GM18951 (cell line): ENCODE measurements around the gene SLC39A9.

Experiments used
- POLR2A ChIP-seq: IDR thresholded peaks from 4 replicates; pipeline ENCODE4 v1.6.1; 2011; ENCODE audit warnings: mild to moderate bottlenecking; ENCODE audit not compliant: insufficient read length, insufficient read depth; ENCODE audit errors: extremely low read depth
- in situ Hi-C: fragments of 300-500 bp; cut with MboI; formaldehyde crosslinking; loops from one replicate; pipeline ENCODE4 v1.12.0; 2022; ENCODE audit warnings: low sequenced_read_pairs, mixed read lengths, inconsistent platforms; ENCODE audit not compliant: unreplicated experiment

Gene SLC39A9

DNA sequence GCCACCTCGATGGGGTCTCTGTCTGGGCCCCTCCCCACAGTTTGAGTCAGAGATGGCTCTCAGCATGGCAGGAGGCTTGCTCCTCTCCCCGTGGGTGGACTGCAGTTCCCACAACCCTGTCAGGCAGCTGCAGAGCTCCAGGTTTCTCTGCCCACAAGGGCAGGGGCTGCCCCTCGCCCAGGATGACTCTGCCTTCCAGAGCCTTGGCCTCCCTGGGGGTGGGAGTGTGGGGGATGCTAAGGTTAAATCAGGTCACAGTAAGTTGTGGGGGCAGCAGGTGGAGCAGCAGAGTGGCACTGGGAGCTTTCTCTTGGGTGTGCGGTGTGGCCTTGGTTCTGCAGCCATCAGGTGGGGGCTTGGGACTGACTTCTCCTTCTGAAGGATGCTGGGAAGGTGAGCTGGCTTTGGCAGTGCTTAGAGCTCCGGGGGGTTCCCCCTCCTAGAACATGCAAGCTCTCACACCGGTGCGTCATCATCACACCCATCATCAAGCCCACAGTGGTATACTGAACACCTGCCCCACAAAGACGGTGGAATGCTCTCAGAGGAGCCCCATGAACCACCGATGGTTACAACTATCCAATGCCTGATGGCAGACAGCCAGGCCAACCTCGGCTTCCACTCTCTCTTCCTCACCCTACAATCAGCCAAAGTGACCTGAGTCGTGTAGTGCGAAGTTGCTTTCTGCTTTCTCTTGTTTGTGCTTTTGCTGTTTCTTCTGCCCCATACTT, 40.1 kb upstream of the SLC39A9 start:
- in situ Hi-C loops: no loop called here
- TF ChIP-seq POLR2A: no peak

DNA sequence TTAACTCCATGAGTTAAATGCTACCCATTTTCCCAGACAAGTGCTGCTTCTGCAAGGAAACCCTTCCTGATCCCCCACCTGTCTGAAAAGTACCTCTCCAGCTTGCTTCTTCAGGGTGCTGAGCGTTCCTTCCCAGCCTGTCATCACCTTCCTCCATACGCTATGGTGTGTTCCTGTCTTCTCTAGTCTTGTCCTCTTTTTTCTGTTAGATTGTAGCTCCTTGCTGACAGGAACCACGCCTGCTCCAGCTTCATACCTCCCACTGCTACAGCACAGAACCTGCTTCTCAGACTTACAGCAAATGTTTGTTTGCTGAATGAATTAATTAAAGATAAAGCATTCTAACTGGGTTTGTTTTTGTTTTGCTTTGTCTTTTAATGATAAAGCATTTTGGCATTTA, 39.5 kb upstream of the SLC39A9 start:
- in situ Hi-C loops: no loop called here
- TF ChIP-seq POLR2A: no peak

DNA sequence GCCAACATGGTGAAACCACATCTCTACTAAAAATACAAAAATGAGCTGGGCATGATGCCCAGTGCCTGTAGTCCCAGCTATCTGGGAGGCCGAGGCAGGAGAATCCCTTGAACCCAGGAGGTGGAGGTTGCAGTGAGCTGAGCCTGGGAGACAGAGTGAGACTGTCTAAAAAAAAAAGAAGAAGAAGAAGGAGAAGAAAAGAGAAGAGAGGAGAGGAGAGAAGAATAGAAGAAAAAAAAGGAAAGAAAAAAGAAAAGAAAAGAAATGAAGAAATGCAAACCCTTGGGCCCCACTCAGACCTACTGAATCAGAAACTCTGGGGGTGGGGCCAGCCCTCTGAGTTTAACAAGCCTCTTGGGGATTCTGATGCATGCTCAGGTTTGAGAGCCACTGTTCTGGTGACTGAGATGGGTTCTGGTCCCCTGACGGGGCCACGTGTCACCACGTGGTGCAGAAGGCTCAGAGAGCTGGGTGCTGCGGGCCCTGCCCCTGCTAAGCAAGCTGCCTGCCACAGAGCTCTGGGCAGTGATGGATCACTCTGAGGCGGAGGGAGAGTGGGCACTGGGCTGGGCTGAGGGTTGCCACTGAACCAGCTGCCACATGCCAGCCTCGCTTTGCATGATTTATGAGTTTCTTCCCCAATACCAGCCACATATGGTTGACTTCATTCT, 37.9 kb upstream of the SLC39A9 start:
- no peak for TF ChIP-seq POLR2A
- in situ Hi-C loops: no loop called here

DNA sequence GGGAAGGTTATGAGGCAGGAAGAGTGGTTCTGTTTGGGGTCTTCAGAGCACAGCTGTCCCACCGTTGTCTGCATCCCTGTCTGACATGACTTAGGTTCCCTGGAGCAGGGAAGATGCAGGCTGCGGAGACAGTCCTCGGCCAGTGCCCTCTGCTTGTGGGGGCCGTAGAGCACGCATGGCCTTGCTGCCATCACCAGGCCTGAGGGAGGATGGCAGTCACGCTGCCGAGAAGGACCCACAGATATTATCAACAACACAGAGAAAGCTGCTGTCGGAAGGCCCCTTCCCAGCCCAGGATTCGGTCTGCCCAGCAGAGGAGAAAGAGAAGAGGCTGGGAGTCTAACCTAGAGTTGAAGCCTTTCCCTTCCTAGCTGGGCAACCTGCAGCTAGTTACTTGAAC, 35.4 kb upstream of the SLC39A9 start:
- in situ Hi-C loops: no loop called here
- TF ChIP-seq POLR2A: no peak

GRCh38 chr14:69363964-69364363, 34.5 kb upstream of the SLC39A9 start:
- in situ Hi-C loops: no loop called here
- TF ChIP-seq POLR2A: no peak

- no peak for TF ChIP-seq POLR2A
- in situ Hi-C loops: no loop called here
These were observed 34.1 kb upstream of the SLC39A9 start for GRCh38 chr14:69364378-69364777.

- TF ChIP-seq POLR2A: no peak
- in situ Hi-C loops: no loop called here
These were observed 32.4 kb upstream of the SLC39A9 start for GRCh38 chr14:69366069-69366468.

DNA sequence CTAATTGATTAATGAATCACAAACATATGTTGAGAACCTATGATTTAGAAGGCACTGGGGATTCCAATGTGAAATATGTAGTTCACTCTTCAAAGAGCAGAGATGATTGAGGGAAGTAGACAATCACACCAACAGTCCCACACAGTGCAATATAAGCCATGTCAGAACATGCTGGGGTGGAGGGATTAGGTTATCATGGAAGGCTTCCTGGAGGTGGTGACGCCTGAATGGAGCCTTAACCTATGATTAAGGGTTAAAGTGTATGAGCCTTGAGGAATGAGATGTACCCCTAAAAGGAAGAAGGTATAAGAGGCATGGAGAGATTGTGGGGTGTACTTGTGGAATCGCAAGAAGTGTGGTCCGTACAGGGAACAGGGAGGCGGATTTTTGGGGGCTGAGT, 31.7 kb upstream of the SLC39A9 start:
- no peak for TF ChIP-seq POLR2A
- in situ Hi-C loops: no loop called here

DNA sequence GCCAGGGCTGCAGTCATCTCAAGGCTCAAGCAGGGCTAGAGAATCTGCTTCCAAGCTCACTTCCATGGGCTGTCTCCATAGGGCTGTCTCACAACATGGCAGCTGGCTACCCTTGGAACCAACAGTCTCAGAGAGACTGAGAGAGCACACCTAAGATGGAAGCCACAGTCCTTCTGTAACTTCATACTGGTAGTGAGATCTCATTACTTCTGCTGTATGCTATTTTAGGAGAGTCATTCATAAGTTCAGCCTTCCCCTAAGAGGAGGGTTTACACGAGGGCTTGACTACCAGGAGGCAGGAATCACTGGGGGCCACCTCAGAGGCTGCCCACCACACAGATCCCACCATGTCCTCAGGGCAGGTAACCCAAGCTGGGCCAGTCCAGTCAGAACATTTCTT, 30.1 kb upstream of the SLC39A9 start:
- in situ Hi-C loops: no loop called here
- TF ChIP-seq POLR2A: no peak

DNA sequence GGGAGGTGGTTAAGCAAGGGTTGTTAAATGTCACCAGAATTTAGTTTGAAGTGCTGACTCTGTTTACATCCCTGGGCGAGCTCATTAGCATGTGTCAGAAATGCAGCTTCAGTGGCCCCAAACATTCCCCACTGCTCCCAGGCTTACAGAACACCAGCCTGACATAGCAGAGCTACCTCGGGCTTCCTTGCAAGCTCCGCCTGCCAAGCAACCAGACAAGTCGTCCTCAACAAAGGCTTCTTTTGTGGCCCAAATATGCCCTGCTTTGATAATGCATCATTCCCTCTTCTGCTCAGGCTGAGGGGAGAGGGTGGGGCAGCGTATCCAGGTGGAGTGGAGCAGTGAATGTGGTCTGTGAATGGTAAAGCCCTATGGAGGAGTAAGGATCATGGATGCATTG, 28.4 kb upstream of the SLC39A9 start:
- in situ Hi-C loops: no loop called here
- no peak for TF ChIP-seq POLR2A

- no peak for TF ChIP-seq POLR2A
- in situ Hi-C loops: no loop called here
These were observed 26.3 kb upstream of the SLC39A9 start for GRCh38 chr14:69372146-69372545.

GRCh38 chr14:69373104-69373503, 25.4 kb upstream of the SLC39A9 start:
- in situ Hi-C loops: no loop called here
- no peak for TF ChIP-seq POLR2A

DNA sequence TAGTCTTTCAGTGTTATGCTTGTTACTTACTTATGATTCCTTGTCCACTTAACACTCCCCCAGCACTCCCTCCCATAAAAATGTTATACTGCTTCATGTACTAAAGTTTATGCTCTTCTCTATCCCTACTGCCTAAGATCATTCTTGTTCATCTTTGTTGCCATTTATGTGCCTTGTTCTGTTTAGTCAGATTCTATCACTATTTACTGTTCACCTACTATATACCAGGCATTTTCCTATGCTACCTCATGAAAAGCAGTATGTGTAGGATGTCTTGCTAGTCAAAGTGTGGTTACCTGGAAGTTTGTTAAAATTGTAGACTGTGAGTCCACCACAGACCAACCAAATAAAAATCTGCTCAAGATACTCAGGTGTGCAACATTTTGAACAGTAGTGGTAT, 24.3 kb upstream of the SLC39A9 start:
- TF ChIP-seq POLR2A: no peak
- in situ Hi-C loops: no loop called here

GRCh38 chr14:69375182-69375581, 23.3 kb upstream of the SLC39A9 start:
- in situ Hi-C loops: no loop called here
- no peak for TF ChIP-seq POLR2A
